LNCAP (cell line): ENCODE results near the gene PGGHG.

Experiments used
- CTCF ChIP-seq: fragments of 450-650 bp; IDR thresholded peaks from 2 replicates; pipeline ENCODE4 v1.5.1; 2017; ENCODE audit warnings: mild to moderate bottlenecking

Gene PGGHG

GRCh38 chr11:295351-296170 lies 6.6 kb downstream of the PGGHG start:
- TF ChIP-seq CTCF = no peak

GRCh38 chr11:296171-297050 lies 7.5 kb downstream of the PGGHG start:
- no peak for TF ChIP-seq CTCF

DNA sequence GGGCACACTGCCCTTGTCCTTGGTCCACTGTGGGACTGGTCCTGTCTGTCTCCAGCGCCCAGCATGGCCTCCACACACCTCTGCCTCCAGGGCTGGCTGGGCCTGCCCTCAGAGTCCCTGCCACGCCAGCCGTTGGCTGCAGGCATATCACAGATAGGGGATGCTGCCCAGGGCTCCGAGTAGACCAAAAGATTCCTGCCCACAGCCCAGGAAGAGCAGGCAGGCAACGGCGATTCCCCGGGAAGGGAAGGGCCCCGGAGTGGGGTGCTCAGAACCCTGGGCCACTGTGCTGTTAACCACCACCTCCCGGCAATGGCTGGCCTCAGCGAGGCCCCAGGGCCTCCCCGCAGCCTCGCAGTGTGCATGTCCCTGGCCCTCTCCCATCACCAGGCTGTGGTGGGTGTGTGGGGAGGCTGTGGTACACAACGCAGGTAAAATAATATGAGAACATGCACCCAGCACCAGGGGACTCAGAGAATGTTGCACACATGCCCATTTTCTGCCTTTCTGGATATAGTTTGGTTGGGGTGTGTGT lies 8.2 kb downstream of the PGGHG start:
- no peak for TF ChIP-seq CTCF

- no peak for TF ChIP-seq CTCF
Measured at GRCh38 chr11:297586-298405, 8.9 kb downstream of the PGGHG start.

DNA sequence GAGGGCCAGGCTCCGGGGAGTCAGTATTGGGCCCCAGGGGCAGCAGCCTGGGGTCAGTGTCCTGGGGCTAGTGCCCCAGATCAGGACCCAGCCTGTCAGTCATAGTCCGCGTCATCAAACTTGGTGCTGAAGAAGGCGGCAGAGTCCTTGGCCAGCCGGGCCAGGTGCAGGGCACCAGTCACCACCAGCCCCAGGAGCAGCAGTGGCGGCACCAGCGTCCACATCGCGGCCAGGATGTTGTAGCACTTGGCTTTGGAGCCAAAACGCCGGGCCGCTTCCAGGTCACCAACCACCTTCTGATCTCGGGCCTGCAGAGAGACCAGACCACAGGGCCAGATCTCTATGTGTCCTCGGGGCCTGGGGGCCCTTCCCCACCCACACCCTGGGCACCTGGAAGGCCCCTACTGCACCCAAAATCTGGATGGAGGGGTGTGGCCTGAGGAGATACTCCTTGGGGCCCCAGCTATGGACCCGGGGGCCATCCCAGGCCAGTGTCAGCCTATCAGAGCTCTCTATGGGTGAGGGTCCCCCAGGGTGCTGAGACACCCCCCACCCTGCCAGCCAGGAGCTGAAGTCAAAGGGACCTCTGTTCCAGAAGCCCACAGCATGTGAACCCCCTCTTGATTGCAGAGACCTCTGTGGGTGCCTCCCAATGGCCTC lies 9.6 kb downstream of the PGGHG start:
- no peak for TF ChIP-seq CTCF

DNA sequence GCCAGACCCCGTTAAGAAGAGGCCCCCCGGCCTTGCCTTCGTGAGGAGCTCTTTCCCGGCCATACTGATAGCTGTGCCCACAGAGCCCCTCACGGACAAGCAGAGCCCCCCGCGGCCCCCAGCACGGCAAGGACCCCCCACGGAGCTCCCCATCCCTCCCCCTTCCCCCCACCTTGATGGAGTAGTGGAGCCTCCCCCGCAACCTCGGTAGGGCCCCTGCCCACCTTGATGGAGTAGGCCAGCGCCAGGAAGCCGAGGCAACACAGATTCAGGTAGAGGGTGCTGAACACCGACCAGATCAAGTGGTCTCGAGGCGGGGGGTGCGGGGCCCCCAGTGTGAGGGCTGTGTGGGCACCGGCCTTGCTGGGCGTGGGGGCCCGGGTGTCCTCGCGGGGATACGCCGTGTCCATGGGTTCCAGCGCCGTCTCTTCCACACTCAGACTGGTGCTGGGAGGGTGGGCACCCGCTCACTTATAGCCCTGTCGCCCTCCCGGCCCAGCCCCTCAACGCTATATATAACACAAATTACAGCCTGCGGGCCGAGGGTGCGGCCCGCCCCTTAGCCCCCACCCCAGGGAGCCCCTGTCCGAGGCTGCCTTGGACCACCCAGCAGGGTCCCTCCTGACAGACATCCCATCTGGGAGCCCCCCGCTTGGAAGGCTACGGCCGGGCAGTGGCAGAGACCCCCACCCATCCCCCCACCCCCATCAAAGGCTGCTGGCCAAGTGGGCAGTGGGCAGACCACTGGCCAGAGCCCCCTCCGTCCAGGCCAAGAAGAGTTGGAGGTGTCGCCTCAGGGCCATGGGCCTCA lies 10.4 kb downstream of the PGGHG start, which contains the start of gene IFITM5:
Gene IFITM5, minus strand, starts transcription at position 446 of the 811 bp plus-strand sequence. Its CDS starts 36 bp downstream, at position 410.
- no peak for TF ChIP-seq CTCF
